GM21381 (cell line): ENCODE measurements around the gene RCE1.
A peak's percentile ranks its signal among the peaks of the same experiment; 100 is the strongest.
"Not testable (repeated sequence)": the region's sequence is repeated elsewhere in the genome, so short reads cannot be mapped to it uniquely, and the experiment has no call there.

Source experiments
- ATAC-seq: cut with Tn5 transposase; IDR thresholded peaks from one replicate; pipeline ENCODE4 v1.9.1; 2021; ENCODE audit warnings: mild to moderate bottlenecking, moderate library complexity; ENCODE audit not compliant: unreplicated experiment

The RCE1 gene

GRCh38 chr11:66842896-66843775 lies at the start of gene RCE1:
Gene RCE1 (plus strand): TSS chr11:66843441. CDS start chr11:66843456, 15 bp downstream.
- peak; percentile 77 for ATAC-seq

GRCh38 chr11:66799815-66800214 lies 43.4 kb upstream of the RCE1 start:
- ATAC-seq = not testable (repeated sequence)

GRCh38 chr11:66800720-66801428 lies 42.4 kb upstream of the RCE1 start:
- ATAC-seq = peak; percentile 72

- no peak for ATAC-seq
Observed at GRCh38 chr11:66809592-66809991, 33.6 kb upstream of the RCE1 start.

GRCh38 chr11:66810576-66811185 lies 32.6 kb upstream of the RCE1 start:
- no peak for ATAC-seq

- ATAC-seq = no peak
Observed at GRCh38 chr11:66814678-66815077, 28.6 kb upstream of the RCE1 start.

GRCh38 chr11:66815646-66816045 lies 27.6 kb upstream of the RCE1 start:
- no peak for ATAC-seq

GRCh38 chr11:66818231-66818955 lies 24.8 kb upstream of the RCE1 start:
- ATAC-seq = no peak

- no peak for ATAC-seq
Observed at GRCh38 chr11:66820381-66820780, 22.9 kb upstream of the RCE1 start.

GRCh38 chr11:66820901-66821300 lies 22.3 kb upstream of the RCE1 start:
- ATAC-seq = no peak

GRCh38 chr11:66823700-66824099 lies 19.5 kb upstream of the RCE1 start:
- no peak for ATAC-seq

- ATAC-seq = not testable (repeated sequence)
Observed at GRCh38 chr11:66824573-66824972, 18.7 kb upstream of the RCE1 start.

GRCh38 chr11:66834539-66834845 lies 8.7 kb upstream of the RCE1 start:
- no peak for ATAC-seq

GRCh38 chr11:66834943-66835342 lies 8.3 kb upstream of the RCE1 start:
- ATAC-seq = no peak

GRCh38 chr11:66835768-66836405 lies 7.4 kb upstream of the RCE1 start:
- no peak for ATAC-seq

- no peak for ATAC-seq
Observed at GRCh38 chr11:66840317-66841091, 2.7 kb upstream of the RCE1 start.

- ATAC-seq = no peak
Observed at GRCh38 chr11:66841861-66842260, 1.4 kb upstream of the RCE1 start.

GRCh38 chr11:66842501-66842895 lies 743 bp upstream of the RCE1 start:
- no peak for ATAC-seq

- no peak for ATAC-seq
Observed at GRCh38 chr11:66843776-66844495, 695 bp downstream of the RCE1 start.
